CD4-positive, alpha-beta T cell treated with Interleukin-15 for 4 hours (primary cell): Measurements from ENCODE around the gene CIT.
"Not testable (repeated sequence)": the region's sequence is repeated elsewhere in the genome, so short reads cannot be mapped to it uniquely, and the experiment has no call there.

Experiments used
- DNase-seq: peaks from one replicate; pipeline ENCODE4 v3.0.0-alpha.2; 2020; ENCODE audit warnings: low spot score

Gene CIT

DNA sequence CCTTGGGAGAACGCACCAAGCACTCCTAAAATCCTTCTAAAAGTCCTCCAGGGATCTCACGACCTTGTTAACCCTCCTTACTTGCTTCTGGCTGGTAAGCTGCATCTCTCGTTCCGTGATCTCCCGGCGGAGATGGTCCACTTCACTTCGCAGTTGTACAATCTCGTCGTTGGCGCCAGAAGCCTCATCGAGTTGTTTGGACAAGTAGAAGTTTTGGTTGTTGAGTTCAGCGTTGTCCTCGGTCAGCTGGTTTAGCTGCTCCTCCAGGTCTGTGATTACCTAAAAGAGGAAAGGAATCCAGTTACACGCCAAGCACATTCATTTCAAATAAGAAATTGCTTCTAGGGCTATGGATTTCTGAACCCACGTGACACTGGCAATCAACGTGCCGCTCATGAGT is 142.0 kb downstream of the CIT start:
- no peak for DNase-seq

DNA sequence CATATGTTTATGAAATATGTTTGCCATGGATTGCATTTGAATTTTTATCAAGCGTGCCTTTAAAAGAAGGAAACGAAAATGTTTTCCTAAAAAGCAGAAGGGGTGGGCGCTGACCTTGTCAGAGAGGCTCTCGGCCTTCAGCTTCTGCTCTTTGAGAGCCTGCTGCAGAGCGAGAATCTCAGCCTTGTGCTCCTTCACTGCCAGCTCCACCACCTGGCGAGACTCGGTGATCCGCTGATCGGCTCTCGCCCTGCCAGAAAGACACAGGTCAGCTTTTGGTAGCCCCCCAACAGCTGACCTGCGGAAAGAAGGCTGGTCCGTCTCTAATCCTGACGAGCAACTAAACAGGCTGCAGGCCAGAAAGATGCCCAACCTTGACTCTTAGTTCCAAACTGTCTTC is 146.7 kb downstream of the CIT start:
- DNase-seq = no peak

DNA sequence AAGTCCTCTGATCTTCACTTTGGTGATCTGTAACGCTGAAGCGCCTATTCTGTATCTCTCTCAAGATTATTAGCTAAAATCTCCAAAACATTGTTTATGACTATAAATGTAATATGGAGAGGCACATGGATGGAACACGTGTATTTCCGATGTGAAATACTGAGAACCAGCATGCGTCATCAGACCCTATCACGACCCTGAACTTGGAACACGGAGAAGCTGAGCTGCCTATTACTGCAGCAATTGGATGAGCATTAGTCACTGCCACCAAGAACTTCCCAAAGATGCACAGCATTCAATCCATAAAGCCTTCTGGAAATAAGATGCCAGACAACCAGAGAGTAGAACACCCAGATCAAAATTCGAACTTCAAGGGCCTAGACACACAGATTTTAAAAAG is 147.2 kb downstream of the CIT start:
- DNase-seq = no peak

DNA sequence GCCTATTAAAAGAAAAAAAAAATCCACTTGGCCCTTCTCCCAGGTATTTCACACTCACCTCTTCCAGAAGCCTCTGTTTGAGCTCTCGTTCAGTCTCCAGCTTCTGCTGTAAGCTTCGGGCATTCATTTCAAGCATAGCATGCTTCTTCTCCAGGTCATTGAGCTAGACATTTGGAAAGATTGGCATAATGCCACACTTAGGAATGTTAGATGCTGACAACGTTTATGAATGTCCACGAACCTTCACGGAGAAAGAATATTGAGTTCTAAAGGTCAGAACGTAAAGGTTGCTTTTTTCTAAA is 148.7 kb downstream of the CIT start:
- DNase-seq = no peak

DNA sequence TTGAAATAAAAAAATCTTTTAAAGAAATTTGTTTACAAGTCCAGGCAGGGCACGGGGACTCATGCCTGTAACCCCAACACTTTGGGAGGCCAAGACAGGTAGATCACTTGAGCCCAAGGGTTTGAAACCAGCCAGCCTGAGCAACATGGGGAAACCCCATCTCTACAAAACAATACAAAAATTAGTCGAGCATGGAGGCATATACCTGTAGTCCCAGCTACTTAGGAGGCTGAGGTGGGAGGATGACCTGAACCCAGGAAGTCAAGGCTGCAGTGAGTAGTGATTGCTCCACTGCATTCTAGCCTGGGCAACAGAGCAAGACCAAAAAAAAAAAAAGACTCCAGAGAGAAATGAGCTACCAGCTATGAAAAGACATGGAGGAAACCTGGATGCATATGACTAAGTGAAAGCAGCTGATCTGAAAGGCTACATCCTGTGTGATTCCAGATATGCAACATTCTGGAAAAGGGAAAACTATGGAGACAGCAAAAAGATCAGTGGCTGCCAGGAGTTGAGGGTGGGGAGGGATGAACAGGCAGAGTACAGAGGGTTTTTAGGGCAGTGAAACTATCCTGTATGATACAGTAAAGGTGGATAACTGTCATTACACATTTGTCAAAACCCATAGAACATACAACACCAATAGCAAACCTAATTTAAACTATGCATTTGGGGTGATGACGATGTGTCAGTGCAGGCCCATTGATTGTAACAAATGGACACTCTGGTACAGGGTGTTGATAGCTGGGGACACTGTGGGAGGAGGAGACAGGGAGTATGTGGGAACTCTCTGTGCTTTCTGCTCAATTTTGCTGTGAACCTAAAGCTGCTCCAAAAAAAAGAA is 149.3 kb downstream of the CIT start:
- DNase-seq = no peak

DNA sequence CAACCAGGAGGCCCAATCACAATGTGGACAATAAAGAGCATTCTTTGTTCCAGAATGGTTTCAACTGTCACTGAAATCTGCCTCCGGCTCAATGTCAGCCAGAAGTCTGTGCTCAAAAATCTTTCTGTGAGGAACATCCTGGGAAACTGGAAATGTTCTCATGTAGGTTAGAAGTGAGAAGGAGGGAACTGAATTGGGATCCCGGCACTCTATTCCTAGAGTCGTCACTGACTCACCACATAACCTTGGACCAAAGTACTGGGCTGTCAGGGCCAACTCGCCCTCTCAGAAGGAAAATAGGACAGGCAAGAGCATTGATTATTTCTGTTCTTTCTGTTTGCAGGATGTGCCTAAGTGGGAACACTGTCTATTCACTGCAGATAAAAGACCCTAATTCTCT is 151.6 kb downstream of the CIT start:
- no peak for DNase-seq

DNA sequence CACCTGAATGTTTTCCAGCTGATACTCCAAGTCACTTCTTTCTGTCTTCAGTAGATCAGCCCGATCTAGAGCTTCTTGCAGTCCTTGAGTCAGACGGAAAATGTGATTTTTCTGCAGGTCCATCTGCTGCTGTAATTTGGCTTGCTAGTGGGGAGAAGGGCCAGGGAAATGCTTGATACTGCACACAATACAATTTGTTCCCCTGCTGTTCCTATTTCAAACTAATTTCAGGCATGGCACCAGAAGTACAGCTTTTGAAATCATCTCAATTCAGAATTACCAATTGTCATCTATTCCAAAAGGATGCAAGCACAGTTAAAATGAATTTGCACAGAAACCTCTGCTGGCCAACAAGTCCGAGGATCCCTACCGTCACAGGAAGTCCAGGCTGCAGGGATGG is 155.8 kb downstream of the CIT start:
- DNase-seq = no peak

DNA sequence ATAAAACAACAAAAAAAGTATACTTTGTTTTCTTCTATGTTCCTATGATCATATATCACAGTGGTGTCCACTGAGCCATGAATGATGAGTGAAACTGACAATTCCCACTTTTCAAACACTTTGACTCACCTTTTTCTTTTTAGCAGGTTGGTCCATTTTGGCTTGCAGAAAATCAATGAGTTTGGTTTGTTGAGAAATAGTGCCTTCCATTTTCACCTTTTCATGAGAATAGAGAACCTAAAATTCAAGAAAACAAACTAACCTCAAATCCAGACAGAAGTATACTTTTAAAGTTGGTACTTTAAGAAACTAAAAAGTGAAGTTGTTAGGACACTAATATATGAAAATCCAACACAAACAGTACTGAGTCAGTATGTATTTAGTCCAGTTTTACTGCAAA is 156.8 kb downstream of the CIT start:
- DNase-seq = no peak

DNA sequence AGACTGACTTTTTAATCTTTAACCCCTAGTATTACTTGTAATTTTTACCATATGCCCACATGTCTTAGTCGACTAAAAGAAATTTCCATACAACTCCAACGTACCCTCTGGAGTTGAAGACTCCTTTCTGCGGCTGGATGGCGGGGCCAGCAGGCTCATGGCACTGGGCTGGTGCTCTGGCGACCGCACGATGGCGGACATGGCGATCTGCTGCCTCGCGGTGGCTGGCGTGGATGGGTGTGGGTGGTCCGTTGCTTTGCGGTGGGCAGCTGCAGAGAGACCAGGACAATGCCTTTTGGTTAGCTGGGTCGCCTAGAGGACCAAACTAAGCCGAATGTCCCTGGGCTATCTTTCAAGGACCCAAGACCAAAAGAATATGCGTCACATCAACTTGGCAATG is 159.0 kb downstream of the CIT start:
- DNase-seq = no peak

DNA sequence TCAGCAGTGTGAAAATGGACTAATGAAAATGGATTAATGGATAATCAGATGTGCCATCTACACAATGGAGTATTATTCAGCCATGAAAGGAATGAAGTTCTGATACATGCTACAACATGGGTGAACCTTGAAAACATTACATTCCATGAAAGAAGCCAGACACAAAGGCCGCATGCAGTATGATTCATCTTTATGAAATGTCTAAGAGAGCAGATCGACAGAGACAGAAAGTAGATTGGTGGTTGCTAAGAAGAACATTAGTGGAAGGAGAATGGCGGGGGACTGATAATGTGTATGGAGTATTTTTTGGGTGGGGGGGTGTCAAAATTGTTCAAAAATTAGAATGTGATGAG is 161.9 kb downstream of the CIT start:
- no peak for DNase-seq

DNA sequence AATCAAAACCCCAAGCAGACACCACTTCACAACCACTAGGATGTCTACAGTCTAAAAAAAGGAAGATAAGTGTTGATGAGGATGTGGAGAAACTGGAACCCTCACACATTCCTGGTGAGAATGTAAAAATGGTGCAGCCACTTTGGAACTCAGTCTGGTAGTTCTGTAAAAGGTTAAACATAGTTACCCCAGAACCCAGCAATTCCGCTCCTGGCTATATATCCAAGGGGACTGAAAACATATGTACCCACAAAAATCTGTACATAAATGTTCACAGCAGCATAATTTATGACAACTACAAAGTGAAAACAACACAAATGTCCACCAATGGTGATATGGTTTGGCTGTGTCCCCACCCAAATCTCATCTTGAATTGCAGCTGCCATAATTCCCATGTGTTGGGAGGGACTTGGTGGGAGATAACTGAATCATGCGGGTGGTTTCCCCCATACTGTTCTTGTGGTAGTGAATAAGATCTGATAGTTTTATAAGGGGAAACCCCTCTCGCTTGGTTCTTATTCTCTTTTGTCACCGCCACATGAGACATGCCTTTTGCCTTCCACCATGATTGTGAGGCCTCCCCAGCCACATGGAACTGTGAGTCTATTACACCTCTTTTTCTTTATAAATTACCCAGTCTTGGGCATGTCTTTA is 162.4 kb downstream of the CIT start:
- DNase-seq = no peak

DNA sequence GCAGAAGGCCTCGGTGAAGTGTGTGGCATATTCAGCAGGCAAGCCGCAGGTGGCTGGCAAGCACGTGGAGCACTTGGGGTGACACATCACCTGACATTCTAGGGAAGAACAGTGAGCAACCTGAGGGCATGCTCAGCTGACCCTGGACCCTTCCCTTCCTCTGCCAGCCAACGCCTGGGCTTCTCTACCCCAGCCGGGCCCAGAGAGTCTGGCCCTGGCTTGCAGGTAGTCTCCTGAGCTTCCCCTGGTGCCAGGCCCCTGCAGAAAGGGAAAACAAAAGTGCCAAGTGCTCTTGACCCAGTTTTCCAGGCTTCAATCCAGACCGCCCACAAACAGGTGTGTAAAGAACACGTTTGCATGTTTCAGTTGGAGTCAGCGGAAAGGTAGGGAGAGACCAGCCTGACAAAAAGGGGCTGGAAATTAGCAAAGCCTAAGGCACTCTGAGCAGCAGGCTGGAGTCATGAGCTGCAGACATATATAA is 163.5 kb downstream of the CIT start:
- no peak for DNase-seq

DNA sequence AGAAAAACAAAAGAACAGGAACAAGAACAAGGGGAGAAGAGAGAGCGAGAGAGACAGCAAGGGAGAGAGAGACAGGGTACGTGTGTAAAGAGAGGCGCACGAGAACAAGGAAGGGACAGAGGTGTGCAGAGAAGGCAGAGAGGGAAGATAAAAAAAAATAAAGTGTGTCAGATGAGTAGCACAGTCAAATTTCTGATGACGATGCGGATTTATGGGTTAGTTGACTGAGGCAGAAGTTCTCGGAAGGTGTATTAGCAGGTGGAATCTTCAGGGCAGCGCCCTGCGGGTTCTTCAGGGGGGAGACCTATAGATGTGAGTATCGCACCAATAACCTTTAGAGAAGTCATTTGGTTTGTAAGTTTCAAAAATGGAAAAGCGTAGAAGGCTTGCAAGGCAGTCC is 164.4 kb downstream of the CIT start:
- DNase-seq = no peak

DNA sequence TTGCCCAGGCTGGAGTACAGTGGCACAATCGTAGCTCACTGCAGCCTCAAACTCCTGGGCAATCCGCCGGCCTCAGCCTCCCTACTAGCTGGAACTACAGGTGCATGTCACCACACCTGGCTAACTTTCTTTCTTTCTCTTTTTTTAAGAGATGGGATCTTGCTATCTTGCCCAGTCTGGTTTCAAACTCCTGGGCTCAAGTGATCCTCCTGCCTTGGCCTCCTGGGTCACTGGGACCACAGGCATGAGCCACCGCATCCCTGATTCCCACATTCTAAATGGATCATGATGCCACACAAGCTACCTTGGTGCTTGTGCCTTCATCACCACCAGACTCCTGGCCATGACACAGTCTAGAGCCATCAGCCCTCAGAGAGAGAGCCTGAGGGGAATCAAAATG is 165.4 kb downstream of the CIT start:
- no peak for DNase-seq

DNA sequence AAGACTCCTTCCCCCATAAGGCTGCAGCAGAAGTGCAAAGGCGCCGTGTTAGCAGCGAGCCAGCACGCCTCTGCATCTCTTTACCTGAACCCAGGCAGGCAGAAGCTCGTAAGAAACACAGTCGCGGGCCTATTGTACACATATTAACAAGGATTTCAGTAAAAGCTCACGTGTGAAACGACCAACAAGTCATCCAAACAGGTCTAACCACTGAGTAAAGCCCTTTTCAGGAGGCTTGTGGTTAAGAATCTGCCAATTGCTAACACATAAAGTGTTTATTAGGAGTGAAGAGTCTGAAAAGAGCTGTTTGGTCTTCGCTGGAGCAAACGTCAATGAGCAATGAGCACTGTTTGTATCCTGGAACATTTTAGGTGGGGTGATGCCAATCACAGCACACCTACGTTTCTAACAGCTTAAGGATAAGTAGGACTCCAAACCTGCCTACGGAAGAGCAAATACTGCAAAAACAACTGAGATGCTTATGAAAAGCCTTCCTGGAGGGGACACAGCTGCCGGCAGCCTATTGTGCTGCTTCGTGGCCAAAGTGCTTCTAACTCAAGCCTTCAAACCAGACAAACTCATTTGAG is 166.1 kb downstream of the CIT start:
- no peak for DNase-seq

DNA sequence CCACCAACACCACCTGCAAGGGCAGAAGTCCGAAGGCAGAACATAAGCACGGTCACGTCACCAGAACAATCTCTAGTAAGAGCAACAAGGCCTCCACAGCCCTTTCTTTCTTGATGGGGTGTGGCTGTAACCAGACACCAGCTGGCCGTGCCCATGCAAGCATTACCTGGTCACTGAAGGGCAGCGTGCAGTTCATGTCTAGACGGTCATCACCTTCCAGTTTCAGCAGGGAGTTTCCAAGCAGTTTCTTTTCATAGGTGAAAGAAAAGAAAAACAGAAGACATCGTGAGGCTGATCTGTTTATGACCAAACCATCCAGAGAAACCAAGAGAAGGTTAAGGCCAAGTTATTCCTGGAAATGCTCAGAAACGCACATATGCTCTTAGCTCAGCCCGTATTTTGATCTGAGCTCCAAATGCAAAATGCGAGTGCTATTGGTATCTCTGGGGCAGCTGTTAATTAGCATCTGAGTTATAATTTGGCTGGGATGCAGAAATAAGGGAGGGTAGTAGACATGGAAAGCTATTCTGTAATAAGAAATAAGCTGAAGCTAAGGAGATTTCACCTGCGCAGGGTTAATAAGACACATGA is 166.7 kb downstream of the CIT start:
- no peak for DNase-seq

DNA sequence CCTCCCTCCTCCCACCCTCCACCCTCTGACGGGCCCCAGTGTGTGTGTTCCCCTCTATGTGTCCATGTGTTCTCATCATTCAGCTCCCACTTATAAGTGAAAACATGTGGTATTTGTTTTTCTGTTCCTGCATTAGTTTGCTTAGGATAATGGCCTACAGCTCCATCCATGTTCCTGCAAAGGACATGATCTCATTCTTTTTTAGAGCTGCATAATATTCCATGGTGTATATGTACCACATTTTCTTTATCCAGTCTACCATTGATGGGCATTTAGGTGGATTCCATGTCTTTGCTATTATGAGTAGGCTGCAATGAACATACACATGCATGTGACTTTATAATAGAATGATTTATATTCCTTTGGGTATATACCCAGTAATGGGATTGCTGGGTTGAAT is 170.7 kb downstream of the CIT start:
- not testable (repeated sequence) for DNase-seq

DNA sequence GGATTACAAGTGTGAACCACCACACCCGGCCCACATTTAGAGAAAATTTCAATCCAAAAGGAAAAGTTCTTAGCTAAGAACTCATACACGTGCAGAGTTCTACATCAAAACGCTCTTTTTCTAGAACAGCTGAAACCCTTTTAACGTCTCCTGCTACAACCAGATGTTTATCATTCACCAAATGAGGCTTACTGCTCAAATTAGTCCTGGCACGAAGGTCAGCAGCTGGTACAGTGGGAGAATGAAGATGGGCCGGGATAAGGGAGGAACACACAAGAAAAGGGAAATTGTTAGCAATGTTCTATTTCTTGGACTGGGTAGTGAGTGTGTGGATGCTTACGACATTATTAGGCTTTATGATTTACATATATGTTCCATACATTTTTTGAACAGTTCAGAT is 171.9 kb downstream of the CIT start:
- DNase-seq = no peak

DNA sequence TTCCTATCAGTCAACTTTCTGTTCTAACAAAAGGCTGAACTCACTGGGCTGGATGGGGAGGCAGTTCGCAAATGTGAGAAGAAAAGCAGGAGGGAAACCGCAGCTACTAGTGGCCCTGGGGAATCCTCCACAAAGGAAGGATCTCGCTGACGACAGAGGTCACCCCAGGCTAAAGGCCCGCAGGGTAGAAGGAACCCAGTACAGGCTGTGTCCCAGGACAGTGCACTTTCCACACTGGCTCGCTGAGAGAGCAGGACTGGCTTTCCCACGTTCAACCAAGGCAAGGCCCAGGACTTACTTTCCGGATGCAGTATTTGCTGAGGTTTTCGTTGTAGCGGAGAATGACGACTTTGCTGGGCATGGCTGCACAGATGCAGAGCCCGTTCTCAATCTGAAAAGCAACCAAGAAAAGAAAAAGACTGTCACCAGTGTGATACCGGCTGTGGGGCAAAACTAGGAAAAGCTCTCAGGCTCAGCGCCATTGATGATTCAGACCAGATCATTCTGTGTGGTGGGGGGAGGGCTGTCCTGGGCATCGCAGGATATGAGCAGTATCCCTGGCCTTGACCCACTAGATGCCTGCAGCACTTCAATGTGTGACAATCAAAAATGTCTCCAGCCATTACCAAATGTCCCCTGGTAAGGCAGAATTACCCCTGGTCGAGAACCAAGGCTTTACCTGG is 172.9 kb downstream of the CIT start:
- no peak for DNase-seq

DNA sequence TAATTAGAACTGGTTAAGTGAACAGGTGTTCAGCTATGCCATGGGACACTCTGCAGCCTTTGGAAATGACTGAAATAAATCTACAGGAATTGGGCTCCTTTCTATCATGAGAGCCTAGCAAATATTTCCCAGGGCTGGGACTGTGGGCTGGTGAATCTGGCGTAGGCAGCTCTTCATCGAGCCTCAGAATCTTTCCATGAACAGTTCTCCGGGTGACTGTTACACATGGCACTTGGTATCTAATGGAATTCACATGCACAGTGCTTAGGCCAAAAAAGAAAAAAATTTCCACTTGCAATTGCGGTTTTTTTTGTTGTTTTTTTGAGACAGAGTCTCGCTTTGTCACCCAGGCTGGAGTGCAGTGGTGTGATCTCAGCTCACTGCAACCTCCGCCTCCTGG is 177.0 kb downstream of the CIT start:
- no peak for DNase-seq

DNA sequence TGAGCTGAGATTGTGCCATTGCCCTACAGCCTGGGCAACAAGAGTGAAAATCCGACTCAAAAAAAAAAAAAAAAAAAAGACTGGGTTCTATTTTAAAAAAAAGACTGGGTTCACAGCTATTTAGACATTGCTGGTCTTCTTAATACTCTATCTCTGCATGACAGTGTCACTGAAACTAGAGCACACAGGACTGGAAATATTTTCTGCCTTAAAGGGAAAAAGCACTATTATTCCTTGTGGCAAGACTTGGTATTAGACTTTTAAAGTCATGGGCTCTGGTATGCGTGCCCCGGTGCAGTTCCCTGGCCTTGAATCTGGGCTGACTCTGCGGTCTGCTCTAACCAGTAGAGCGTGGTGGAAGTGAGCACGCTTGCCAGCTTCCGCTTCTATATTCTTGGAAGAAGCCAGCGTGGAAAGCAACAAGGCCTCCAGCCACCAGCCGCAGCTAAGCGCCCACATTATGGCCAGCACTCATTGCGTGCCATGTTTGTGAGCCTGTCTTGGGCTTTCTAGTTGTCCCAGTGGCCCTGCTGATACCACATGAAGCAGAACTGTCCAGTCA is 177.8 kb downstream of the CIT start:
- DNase-seq = no peak

DNA sequence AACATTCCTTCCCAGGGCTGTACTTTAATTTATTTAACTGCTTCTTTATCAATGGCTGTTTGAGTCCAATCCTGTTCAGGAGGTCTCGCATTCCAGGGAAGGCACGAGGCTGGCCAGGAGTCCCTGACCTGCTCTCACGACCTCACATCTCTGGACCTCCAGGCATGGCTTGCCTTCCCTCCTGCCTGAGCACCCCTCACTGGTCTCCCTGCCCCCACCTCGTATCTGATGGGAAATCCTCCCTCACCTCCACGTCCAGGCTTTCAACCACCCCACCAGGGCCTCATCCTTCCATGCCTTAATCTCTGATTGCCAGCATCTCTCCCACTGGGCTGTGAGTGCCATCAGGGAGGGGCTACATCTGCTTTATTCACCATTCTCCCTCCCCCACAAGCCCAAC is 180.2 kb downstream of the CIT start:
- DNase-seq = no peak
